GM13976 (cell line): ENCODE data around the gene CD79B.

Source experiments
- DNase-seq: peaks from one replicate; pipeline ENCODE4 v3.0.0; 2012; ENCODE audit warnings: low spot score
- CTCF ChIP-seq: IDR thresholded peaks from 2 replicates; pipeline ENCODE4 v1.5.1; 2012; ENCODE audit warnings: borderline replicate concordance, mild to moderate bottlenecking; ENCODE audit not compliant: insufficient read depth; ENCODE audit errors: extremely low read depth, missing control alignments, control extremely low read depth
- in situ Hi-C: fragments of 300-500 bp; cut with MboI; formaldehyde crosslinking; loops from one replicate; pipeline ENCODE4 v1.12.0; 2022; ENCODE audit warnings: low sequenced_read_pairs, mixed read lengths, inconsistent platforms; ENCODE audit not compliant: unreplicated experiment

Gene CD79B

DNA sequence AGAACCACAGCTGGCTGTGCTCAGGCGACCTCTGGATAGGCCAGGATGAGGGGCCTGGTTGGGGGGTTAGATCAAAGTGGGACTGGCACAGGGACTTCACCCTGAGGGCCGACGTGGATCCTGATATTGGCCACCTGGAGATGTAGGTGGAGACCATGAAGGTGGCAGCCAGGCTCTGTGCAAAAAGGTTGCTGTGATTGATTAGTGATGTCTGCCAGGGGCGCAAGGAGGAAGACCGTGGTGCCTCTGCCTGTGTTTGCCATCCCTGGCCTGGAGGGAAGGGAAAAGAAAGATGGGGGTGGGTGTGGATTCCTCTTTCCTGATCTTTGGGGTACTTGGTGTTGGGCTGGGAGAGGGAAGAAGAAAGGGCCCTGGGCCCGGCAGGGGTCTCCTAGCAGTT, 41.1 kb upstream of the CD79B start:
- no peak for DNase-seq
- in situ Hi-C loops, result no loop called here
- TF ChIP-seq CTCF, result no peak

GRCh38 chr17:63972796-63973195, 40.7 kb upstream of the CD79B start, which contains the start of gene SCN4A:
TSS of gene SCN4A (minus strand) at chr17:63972918. CDS start at chr17:63972841, 77 bp downstream.
- DNase-seq, result no peak
- in situ Hi-C loops, result no loop called here
- TF ChIP-seq CTCF, result no peak

GRCh38 chr17:63969278-63969677, 37.1 kb upstream of the CD79B start:
- TF ChIP-seq CTCF, result no peak
- no peak for DNase-seq
- in situ Hi-C loops, result no loop called here

DNA sequence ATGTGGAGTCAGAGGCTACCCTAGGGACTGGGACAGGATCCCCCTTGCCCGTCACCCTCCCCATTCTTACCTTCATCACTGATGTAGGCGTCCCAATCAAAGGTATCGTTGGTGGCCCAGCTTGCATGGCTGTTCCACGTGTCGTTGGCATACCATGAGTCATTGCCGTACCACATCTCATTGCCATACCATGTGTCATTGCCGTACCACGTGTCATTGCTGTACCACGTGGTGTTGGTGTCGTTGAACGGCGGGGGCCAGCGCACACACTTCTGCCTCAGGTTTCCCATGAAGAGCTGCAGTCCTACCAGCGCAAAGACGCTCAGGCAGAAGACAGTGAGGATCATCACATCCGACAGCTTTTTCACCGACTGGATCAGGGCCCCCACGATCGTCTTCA, 35.8 kb upstream of the CD79B start:
- in situ Hi-C loops, result no loop called here
- TF ChIP-seq CTCF, result no peak
- no peak for DNase-seq

DNA sequence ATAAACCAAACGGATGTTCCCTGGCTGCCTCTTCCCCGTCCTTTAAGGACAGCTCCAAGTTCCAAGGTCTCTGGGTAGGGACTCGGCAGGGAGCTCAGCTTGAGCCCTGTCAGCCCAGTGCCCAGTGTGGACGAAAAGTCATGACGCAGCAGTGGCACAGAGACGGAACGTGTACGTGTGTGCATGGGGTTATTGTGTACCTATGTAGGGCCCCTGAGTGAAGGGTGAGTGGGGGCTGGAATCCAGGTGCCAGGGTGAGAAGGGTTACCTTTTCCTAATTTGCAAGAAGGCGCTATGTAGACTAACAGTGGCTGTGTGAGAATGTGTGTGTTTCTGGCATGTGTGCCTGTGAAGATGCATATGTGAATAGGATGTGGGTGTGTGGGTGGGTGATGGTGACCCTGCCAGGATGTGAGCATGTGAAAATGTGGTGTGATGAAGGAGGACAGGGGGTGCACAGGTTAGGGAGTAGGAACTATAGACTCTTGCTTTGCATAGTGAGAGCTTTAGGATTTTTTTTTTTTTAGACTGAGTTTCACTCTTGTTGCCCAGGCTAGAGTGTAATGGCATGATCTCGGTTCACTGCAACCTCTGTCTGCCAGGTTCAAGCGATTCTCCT, 34.6 kb upstream of the CD79B start:
- no peak for DNase-seq
- no peak for TF ChIP-seq CTCF
- in situ Hi-C loops, result no loop called here

- DNase-seq, result no peak
- in situ Hi-C loops, result no loop called here
- TF ChIP-seq CTCF, result no peak
Measured at GRCh38 chr17:63963123-63963522, 31.0 kb upstream of the CD79B start.
